SJCRH30 (cell line): ENCODE measurements around the gene KRT4. TPM values are rescaled to one million over a fixed set of nuclear protein-coding genes. Genes with fewer than 3 reads are reported as not detected.

Source experiments
- DNase-seq, 2 experiments: peaks; one replicate each; pipeline ENCODE4 v3.0.0-alpha.2; 2015 to 2020
- H3K27ac ChIP-seq: fragments of 250-450 bp; sonication (Bioruptor Pico); 2 replicates; pipeline ENCODE4 v1.5.1; 2020; ENCODE audit warnings: mild to moderate bottlenecking, moderate library complexity
- H3K27me3 ChIP-seq: fragments of 250-450 bp; sonication (Bioruptor Pico); 2 replicates; pipeline ENCODE4 v1.5.1; 2020; ENCODE audit warnings: mild to moderate bottlenecking, moderate library complexity
- H3K36me3 ChIP-seq: fragments of 250-450 bp; sonication (Bioruptor Pico); 2 replicates; pipeline ENCODE4 v1.5.1; 2020; ENCODE audit warnings: mild to moderate bottlenecking, moderate library complexity
- H3K4me1 ChIP-seq: fragments of 250-450 bp; sonication (Bioruptor Pico); 2 replicates; pipeline ENCODE4 v1.5.1; 2020; ENCODE audit warnings: mild to moderate bottlenecking, moderate library complexity
- H3K4me3 ChIP-seq: fragments of 250-450 bp; sonication (Bioruptor Pico); 2 replicates; pipeline ENCODE4 v1.5.1; 2020; ENCODE audit warnings: mild to moderate bottlenecking, moderate library complexity
- H3K9me3 ChIP-seq: fragments of 250-450 bp; sonication (Bioruptor Pico); replicated peaks from 2 replicates; pipeline ENCODE4 v1.5.1; 2020; ENCODE audit warnings: mild to moderate bottlenecking, moderate library complexity
- total RNA-seq: library from RNA; depleted of rRNA; stranded (reverse); fragments of >200 nt; shearing (Covaris generic); gene quantifications from 2 replicates; pipeline ENCODE4 v1.2.3, GENCODE V29; 2014

KRT4 gene
- total RNA-seq, 1 experiment from 2014 or later = not detected

- no peaks in the 10 kb centered on the region for H3K27me3 ChIP-seq
- no peak overlapping the region for H3K4me3 ChIP-seq
- H3K9me3 ChIP-seq = no peaks in the 10 kb centered on the region
- no peak overlapping the region for H3K27ac ChIP-seq
- H3K4me1 ChIP-seq = no peaks in the 10 kb centered on the region
- no peak for DNase-seq
- no peaks in the 10 kb centered on the region for H3K36me3 ChIP-seq
Observed at GRCh38 chr12:52844386-52844785, 30.5 kb upstream of the KRT4 start.

GRCh38 chr12:52839436-52840105 is 25.7 kb upstream of the KRT4 start:
- Histone ChIP-seq H3K27ac (no peak overlapping the region), H3K4me3 (no peak overlapping the region), H3K27me3 (no peaks in the 10 kb centered on the region; the same call in 1 of the 2 replicates), H3K36me3 (no peaks in the 10 kb centered on the region), H3K9me3 (no peaks in the 10 kb centered on the region), H3K4me1 (no peaks in the 10 kb centered on the region)
- DNase-seq = no peak

- H3K4me1 ChIP-seq = no peaks in the 10 kb centered on the region
- no peak overlapping the region for H3K27ac ChIP-seq
- H3K36me3 ChIP-seq = no peaks in the 10 kb centered on the region
- H3K9me3 ChIP-seq = no peaks in the 10 kb centered on the region
- no peak for DNase-seq
- H3K4me3 ChIP-seq = no peak overlapping the region
- no peaks in the 10 kb centered on the region; the same call in 1 of the 2 replicates for H3K27me3 ChIP-seq
Observed at GRCh38 chr12:52838609-52839435, 24.9 kb upstream of the KRT4 start.

DNA sequence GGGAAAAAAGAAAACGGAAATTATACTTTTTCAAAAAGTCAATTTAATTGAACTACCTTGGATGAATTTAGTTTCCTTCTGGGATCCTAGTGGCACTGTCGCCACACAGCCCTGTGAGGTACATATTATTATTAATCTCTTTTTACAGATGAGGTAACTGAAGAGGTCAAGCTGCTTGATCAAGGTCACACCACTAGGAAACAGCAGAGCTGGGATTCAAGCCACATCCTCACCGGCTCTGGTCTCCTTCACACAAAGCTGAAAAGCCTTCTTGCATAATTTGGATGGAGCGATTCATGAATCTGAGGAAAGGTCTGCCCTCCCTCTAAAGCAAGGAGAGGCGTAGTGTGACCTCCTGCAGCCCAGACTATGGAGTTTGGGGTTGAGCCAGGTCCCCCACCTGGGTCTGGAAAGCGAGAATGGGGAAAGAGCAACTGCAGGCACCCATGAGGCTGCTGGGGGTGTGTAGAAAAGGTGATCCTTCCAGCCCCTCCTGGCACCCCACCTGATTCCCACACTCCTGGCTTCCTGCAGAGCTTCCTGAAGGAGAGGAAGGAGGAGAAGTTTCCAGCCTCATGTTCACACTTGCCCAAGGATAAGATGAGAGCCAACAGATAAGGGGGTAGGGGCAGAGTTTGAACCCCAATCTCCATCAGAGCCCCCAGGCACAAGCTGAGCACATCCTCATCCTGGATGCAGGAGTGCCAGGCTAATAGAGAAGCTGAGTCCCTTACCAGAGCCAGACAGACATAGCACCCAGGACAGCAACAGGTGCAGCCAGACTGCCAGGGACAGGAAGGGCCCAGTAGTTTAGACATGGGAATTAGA is 24.1 kb upstream of the KRT4 start:
- H3K36me3 ChIP-seq = no peaks in the 10 kb centered on the region
- H3K27me3 ChIP-seq = no peaks in the 10 kb centered on the region; the same call in 1 of the 2 replicates
- H3K4me1 ChIP-seq = no peaks in the 10 kb centered on the region
- no peak overlapping the region for H3K27ac ChIP-seq
- no peak for DNase-seq
- no peak overlapping the region for H3K4me3 ChIP-seq
- H3K9me3 ChIP-seq = no peaks in the 10 kb centered on the region

DNA sequence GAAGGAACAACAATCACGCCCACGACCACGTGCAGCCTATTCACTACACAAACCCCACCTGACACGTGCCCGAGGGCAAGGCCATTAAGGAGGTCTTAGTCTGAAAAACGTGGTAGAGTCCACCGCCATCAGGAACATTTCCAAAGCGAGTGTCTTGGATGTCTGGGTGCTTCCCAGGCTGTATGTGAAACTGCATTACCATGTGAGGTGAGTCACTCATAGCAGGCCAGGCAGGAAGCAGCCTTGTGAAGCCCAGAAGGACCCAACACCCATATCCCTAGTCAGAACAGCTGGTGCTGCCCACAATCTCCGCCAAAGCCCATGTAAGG is 23.5 kb upstream of the KRT4 start:
- no peak overlapping the region for H3K27ac ChIP-seq
- no peak overlapping the region for H3K4me3 ChIP-seq
- H3K9me3 ChIP-seq = no peaks in the 10 kb centered on the region
- no peaks in the 10 kb centered on the region for H3K4me1 ChIP-seq
- H3K27me3 ChIP-seq = no peaks in the 10 kb centered on the region; the same call in 1 of the 2 replicates
- no peaks in the 10 kb centered on the region for H3K36me3 ChIP-seq
- peak; percentile 29 to 31 for DNase-seq

- DNase-seq = no peak
- no peak overlapping the region for H3K27ac ChIP-seq
- H3K9me3 ChIP-seq = no peaks in the 10 kb centered on the region
- H3K27me3 ChIP-seq = no peaks in the 10 kb centered on the region; the same call in 1 of the 2 replicates
- H3K4me1 ChIP-seq = no peaks in the 10 kb centered on the region
- no peaks in the 10 kb centered on the region for H3K36me3 ChIP-seq
- H3K4me3 ChIP-seq = no peak overlapping the region
Observed at GRCh38 chr12:52836491-52837412, 22.8 kb upstream of the KRT4 start.

DNA sequence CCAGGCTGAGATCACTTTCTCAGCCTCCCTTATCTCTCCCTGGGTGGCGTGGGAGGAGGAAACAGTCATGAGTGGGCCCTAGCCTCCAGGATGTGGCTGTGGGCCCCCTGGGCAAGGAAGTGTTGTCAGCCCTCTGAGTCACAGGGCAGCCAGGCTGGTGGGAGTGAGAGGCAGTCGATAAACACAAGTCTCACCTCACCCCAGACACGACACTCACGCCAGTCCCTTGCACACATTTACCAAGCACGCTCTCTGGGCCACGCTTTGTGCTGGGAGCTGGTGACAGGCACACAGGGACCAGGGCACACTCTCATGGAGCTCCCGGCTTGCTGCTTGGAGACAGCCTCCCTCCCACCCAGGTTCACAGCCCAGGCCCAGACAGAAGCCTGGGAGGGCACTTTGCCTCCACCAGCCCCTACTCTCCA is 22.1 kb upstream of the KRT4 start:
- no peaks in the 10 kb centered on the region for H3K36me3 ChIP-seq
- no peak for DNase-seq
- no peaks in the 10 kb centered on the region for H3K4me1 ChIP-seq
- no peaks in the 10 kb centered on the region; the same call in 1 of the 2 replicates for H3K27me3 ChIP-seq
- H3K27ac ChIP-seq = no peak overlapping the region
- H3K9me3 ChIP-seq = no peaks in the 10 kb centered on the region
- no peak overlapping the region for H3K4me3 ChIP-seq

- H3K27ac ChIP-seq = no peak overlapping the region
- DNase-seq = no peak
- no peaks in the 10 kb centered on the region for H3K36me3 ChIP-seq
- no peaks in the 10 kb centered on the region for H3K9me3 ChIP-seq
- H3K27me3 ChIP-seq = no peaks in the 10 kb centered on the region; the same call in 1 of the 2 replicates
- H3K4me1 ChIP-seq = no peaks in the 10 kb centered on the region
- H3K4me3 ChIP-seq = no peak overlapping the region
Observed at GRCh38 chr12:52835271-52836041, 21.5 kb upstream of the KRT4 start.

DNA sequence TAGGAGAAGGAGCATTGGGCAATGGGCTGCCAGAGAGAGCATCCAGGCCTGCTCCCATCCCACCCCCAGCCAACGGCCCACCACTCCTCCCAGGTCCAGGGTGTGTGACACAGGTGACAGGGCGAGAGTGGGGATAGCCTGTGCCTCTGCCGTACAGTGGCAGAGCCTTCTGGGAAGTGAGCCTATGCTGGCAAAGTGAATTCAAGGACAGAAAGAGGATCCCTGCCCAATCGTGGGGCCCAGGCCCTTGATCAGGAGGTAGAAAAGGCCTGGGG is 20.7 kb upstream of the KRT4 start:
- Histone ChIP-seq H3K4me1 (no peaks in the 10 kb centered on the region), H3K27ac (no peak overlapping the region), H3K9me3 (no peaks in the 10 kb centered on the region), H3K27me3 (no peaks in the 10 kb centered on the region; the same call in 1 of the 2 replicates), H3K36me3 (no peaks in the 10 kb centered on the region), H3K4me3 (no peak overlapping the region)
- no peak for DNase-seq

DNA sequence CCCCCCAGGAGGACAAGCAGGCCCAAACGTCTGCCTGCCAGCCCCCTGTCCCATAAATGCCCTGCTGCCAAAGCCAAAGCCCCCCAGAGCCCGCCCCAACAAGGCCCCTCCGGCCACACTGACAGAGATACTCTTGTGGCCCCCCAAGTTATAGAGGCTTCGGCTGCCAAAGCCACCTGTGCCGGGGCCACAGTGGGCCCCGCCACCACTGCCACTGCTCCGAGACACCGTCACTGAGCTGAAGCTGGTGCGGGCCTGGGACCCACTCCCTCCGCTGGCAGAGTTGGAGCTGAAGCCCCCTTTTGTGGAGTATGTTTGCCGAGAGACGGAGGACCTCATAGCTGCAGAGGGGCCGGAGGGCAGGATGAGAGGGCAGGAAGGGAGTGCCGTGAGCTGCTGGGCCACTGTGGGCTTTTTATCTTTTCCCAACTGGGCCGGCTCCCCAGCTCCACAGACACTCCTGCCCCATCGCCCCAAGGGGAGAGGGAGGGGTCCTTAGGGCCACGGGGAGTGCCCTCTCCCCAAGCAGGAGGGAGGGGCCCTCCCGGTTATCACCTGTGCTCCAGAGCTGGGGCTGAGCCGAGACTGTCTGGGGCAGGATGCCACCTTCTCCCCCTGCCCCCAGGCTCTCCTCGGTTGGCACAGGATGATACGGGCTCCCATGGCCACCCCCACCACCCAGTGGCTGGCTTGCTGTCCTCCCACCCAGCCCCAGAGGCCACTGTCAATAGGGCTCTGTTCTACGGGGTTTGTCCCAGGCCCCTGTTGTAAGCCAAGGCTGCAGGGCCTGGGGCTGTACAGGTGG is 20.2 kb upstream of the KRT4 start, which contains the start of gene KRT79:
KRT79 (minus strand) TSS at position 390 of the 805 bp plus-strand sequence; CDS start at position 339, 51 bp downstream.
- no peak within 1 kb of the TSS for H3K27ac ChIP-seq
- H3K4me1 ChIP-seq = no peaks in the 10 kb centered on the region
- no peak within 1 kb of the TSS for H3K4me3 ChIP-seq
- no peaks in the 10 kb centered on the region; the same call in 1 of the 2 replicates for H3K27me3 ChIP-seq
- no peak for DNase-seq
- no peaks in the 10 kb centered on the region for H3K36me3 ChIP-seq
- H3K9me3 ChIP-seq = no peaks in the 10 kb centered on the region

DNA sequence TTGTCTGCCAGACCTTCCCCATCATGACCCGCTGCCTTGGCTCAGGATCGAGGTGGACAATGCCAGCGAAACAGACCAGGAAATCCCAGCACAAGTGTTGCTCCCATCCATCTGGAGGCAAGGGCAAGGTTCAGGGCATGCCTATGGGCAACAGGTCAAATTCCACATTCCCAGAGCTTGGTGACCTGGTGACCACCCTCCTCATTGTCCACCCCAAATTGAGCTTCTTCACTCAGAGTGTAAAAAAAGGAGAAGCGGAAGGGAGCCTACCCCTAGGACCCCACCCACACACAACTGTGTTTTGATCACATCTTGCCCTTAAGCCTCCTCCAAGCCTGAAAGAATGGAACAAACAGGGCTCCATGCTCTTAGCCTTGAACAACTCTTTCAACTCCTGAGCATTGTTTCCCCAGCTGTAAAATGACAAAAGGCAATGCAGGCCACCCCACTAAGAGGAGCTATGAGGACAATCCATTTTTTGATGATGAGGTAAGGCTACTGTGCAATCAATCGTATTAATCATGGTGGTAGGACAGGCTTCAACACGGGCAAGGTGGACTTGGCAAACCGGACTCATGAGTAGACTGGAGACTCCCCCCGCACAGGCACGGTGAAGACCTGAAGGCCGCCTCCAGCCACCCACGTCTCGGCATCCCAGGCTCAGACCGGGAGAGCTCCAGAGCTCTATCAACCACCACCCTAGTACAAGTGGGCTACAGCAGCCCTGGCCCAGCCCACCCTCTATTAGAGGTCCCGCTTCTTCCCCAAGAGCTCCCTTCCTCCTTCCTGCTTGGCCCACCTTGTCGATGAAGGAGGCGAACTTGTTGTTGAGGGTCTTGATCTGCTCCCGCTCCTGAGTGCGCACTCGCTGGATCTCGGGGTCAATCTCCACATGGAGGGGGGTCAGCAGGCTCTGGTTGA is 19.3 kb upstream of the KRT4 start:
- no peak overlapping the region for H3K4me3 ChIP-seq
- H3K27me3 ChIP-seq = no peaks in the 10 kb centered on the region; the same call in 1 of the 2 replicates

DNA sequence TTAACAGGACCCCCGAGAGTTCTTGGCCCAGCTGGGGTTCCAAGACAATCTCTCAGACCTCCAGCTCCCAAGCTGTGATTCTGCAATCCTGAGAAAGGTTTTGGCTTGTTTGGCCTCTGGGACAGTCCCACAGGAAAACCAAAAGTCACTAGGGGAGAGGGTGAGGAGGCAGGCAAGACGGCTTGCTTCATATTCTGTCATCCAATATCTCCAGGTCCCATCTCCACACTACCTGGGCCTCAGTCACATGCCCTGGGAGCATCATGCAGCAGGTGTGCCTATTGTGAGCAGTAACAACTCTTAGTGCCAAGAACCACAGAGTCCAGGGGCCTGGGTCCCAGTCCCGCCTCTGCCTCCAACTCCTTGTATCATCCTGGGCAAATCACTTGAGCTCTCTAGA is 18.5 kb upstream of the KRT4 start:
- H3K27me3 ChIP-seq = no peaks in the 10 kb centered on the region; the same call in 1 of the 2 replicates
- H3K27ac ChIP-seq = no peak overlapping the region
- H3K36me3 ChIP-seq = no peaks in the 10 kb centered on the region
- no peaks in the 10 kb centered on the region for H3K9me3 ChIP-seq
- H3K4me3 ChIP-seq = no peak overlapping the region
- DNase-seq = no peak
- no peaks in the 10 kb centered on the region for H3K4me1 ChIP-seq

More for the DNA sequence above, 19.3 kb upstream of the KRT4 start:
- H3K36me3 ChIP-seq = no peaks in the 10 kb centered on the region
- H3K27ac ChIP-seq = no peak overlapping the region
- no peak for DNase-seq
- no peaks in the 10 kb centered on the region for H3K4me1 ChIP-seq
- H3K9me3 ChIP-seq = no peaks in the 10 kb centered on the region
